GM19372 (cell line): ENCODE data around the gene DNAAF8.
"Not testable (repeated sequence)": the region's sequence is repeated elsewhere in the genome, so short reads cannot be mapped to it uniquely, and the experiment has no call there.

Experiments
- ATAC-seq: cut with Tn5 transposase; IDR thresholded peaks from one replicate; pipeline ENCODE4 v1.9.1; 2021; ENCODE audit warnings: mild to moderate bottlenecking, low read depth, moderate library complexity; ENCODE audit not compliant: unreplicated experiment

DNAAF8 gene

DNA sequence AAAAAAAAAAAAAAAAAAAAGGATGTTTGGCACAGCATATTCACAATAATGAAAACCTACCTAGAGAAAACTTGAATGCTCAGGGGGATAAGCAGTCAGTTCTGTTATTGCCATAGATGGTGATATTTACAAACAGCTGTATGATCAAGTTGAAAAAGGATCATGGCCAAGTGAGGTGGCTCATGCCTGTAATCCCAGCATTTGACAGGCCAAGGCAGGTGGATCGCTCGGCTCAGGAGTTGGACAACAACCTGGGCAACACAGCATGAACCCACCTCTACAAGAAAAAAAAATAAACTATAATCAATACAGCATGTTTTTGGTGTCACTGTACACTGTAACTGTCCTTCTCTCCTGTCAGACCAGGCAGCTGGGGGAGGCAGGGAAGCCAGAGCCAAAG lies 19.3 kb upstream of the DNAAF8 start:
- no peak for ATAC-seq

DNA sequence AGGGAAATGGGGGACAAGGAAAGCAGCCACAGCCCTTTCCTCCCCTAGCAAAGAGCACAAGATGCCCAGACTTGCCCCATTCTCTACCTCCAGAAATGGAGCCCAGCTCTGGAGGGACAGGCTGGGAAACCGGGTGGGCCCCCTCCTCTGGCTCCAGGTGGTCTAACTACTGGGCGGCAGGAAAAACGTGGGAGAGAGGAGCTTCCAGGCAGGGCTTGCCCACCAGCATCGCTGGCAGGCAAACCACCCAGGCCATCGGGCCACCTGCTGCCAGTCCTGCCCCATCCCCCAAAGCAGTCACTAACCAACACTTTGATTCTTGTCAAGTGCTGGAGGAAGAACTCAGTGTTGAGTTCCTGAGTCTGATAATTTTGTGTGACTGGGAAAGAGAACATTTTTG lies 15.9 kb upstream of the DNAAF8 start:
- no peak for ATAC-seq

DNA sequence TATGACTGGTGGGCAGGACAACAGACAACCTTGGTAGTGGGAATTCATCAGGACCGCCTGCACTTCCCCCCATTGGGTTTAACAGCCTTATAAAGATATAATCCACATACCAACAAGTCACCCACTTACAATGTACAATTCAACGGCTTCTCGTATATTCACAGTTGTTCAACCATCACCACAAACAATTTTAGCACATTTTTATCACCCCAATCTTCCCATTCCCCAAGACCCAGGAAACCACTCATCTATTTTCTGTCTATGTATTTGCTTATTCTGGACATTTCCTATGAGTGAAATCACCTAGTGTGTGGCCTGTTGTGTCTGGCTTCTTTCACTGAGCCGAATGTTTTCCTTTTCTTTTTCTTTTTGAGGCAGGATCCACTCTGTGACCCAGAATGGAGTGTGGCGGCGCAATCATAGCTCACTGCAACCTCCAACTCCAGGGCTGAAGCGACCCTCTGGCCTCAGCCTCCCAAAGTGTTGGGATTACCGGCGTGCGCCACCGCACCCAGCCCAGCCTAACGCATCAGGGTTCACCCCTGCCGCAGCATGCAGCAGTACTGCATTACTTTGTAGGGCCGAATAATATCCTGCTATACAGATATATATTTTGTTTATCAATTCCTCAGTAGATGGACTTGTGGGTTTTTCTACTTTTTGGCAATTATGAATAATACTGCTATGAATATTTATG lies 11.1 kb upstream of the DNAAF8 start:
- no peak for ATAC-seq

DNA sequence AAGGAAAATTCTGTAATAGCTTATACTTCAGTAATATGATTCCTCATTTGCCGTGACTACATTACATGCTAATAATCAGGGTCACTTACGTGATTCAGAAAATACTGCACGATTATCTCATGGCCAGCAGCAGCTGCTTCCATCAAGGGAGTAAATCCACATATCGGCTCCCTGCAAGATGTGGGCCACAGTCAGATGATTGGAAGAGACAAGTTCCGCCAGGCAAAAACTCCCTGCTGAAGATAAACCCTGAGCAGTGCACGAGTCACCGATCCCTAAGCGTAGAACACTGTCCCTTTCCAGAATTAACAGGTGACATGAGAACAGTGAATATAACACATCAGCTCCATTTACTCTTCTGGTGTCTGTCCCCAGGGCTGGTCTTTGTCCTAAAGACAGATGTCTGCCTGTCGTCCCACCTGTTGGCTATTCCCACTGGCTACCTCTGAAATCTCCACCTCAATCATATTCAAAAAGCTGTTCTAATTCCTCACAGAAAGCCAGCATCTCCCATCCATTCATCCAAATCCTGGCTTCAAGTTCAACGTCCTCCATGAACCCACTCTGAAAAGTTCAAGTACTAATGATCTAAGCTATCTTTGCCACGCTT lies 9.6 kb upstream of the DNAAF8 start:
- ATAC-seq = no peak

DNA sequence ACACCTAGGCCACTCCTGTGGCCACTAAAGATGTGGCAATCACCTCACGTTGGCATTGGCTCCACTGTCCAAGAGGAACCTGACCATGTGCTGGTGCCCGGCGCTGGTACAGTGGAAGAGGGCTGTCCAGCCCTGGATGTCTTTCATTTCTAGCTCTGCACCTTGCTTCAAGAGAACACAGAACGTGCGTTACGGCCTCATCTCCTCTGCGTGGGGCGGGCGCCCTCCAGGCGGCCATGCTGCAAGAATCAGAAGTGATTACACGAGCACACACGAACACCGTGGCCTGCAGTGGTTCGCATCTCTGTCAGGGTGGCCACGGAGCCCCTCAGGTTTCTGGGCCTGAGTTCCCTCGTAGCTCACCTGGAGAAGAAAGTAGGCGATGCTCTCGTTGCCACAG lies 7.7 kb upstream of the DNAAF8 start:
- no peak for ATAC-seq

DNA sequence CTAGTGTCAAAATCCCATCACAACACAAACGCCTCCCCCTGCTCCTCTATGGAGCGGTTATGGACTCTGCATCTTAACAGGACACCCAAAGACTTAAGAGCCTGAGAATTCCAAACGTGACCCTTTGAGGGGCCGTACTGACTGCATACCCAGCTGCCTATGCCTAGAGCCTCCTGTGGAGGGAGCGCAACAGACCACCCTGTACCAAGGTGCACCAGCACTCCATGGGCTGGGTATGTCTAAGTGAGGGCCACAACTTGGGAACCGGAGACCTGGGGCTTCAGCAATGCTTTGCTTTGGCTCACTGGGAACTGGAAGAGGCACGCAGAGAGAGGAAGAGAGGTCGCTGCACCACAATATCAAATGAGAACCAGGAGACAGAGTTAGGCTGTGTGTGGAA lies 5.7 kb upstream of the DNAAF8 start:
- no peak for ATAC-seq

DNA sequence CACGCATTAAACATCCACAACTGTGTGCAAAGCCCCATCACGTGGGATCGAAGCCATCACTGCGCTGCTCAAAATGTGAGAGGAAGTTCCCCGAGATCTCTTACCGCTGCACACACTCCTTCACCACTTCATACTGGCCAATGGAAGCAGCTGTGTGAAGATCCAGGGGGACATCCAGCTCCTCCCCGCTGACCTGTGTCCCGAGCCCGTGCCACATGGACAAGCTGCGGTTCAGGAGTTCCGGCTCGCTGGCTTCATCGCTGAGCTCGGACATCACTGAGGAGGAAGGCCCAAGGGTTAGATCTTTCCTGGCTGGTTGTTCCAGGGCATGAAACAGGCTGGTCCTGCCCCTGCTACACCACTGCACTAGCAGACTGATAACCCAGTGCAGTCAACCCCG lies 4.5 kb upstream of the DNAAF8 start:
- no peak for ATAC-seq

DNA sequence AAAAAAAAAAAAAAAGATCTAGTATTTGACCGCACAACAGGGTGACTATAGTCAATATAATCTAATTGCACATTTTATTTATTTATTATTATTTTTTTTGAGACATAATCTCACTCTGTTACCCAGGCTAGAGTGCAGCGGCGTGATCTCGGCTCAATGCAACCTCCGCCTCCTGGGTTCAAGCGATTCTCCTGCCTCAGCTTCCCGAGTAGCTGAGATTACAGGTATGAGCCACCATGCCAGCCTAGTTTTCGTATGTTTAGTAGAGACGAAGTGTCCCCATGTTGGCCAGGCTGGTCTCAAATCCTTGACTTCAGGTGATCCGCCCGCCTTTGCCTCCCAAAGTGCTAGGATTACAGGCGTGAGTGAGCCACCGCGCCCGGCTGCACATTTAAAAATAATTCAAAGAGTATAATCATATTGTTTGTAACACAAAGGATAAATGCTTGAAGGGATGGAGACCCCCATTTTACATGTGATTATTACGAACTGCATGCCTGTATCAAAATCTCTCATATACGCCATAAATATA lies 1.1 kb upstream of the DNAAF8 start:
- ATAC-seq = no peak

DNA sequence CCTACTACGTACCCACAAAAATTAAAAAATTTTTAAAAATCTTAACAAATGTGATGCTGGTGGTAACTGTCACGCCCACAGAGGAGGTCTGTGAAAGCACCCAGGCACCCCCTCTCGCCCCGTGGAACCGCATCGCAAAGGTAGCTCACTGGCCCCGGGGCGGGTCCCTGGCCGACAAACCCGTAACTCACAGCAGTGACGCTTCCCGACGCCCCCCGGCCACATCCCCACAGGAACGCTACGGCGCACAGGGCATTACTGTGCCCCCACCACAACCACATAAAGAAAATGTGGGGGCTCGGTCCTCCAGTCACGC lies 632 bp upstream of the DNAAF8 start:
- no peak for ATAC-seq

DNA sequence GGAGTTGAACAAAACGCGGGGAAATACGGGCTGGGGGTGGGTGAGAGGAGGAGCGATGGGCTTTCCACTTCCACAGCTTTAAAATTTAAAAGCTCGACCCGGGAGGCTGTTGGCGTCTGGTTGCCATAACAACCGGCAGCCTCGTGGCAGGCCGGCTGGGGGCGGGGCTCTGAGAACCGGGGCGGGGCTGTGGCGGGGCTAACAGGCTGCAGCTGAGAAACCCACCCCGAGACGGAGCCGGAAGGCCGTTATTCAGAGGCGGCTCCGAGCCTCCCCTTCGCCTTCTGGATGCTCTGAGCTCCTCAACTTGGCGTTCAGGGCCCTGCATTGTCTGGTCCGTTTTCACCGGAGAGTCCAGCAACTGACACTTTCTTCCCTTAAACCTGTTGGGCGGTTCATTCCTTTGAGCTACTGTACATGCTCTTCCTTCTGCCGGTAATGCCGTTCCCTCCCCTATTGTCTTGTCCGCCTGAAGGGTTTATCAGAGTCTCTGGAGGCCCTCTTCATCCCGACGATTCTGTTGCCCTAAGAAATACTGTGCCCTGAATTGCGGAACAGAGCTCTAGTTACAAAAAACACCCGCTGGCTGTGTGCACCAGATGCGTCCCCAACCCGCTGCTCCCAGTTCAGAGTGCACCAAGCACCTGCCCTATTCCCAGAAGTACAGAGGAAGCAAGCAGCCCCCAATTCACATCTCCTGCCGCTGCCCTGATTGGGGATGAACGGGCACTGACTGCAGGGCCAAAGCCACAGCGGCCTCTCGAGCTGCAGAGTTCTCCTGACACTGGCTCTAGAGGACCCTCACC lies 596 bp downstream of the DNAAF8 start:
- ATAC-seq = peak; percentile 58

DNA sequence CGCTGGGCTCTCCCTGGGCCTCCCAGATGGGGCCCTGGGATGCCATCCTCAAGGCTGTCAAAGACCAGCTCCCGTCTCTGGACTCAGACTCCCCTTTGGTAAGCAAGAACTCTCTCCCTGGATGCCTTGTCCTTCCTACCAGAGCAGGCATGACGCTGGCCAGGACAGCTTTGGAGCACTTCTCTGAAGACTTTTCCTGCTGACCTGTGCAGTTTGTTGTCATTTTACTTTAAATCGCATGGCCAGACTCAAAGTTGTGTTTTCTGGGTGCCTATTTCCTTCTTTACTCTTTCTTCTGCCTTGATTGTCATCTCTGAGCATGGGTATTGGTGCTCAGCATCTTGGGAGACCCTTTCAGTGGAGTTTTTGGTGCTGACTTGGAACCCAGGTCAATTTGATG lies 2.2 kb downstream of the DNAAF8 start:
- ATAC-seq = no peak

DNA sequence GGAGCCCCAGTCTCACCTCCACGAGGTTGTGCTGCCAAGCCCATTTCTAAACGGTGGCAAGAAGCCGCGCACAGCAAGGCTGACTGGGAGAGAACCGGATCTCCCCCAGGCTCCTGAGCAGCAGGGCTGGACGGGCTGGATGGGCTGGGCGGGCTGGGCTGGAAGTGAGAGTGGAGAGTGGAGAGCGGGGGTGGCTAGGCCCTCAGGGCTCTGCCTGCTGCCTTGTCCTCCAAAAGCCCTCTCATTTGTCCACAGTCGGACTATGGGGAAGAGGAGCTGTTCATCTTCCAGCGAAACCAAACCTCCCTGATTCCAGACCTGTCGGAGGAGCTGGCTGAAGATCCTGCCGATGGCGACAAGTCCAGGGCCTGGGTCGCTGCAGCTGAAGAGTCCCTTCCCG lies 3.2 kb downstream of the DNAAF8 start:
- no peak for ATAC-seq

DNA sequence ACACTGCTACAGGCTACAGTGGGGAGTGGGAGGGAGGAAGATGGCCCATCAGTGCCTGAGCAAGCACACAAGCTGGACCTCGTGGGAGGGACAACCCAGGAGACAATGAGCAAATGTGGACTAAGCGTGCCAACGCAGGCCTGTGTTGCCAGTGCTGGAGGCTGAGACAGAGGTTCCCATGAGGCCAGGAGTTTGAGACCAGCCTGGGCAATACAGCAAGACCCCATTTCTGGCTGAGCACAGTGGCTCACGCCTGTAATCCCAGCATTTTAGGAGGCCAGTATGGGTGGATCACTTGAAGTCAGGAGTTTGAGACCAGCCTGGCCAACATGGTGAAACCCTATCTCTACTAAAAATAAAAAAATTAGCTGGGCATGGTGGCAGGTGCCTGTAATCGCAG lies 4.0 kb downstream of the DNAAF8 start:
- not testable (repeated sequence) for ATAC-seq

DNA sequence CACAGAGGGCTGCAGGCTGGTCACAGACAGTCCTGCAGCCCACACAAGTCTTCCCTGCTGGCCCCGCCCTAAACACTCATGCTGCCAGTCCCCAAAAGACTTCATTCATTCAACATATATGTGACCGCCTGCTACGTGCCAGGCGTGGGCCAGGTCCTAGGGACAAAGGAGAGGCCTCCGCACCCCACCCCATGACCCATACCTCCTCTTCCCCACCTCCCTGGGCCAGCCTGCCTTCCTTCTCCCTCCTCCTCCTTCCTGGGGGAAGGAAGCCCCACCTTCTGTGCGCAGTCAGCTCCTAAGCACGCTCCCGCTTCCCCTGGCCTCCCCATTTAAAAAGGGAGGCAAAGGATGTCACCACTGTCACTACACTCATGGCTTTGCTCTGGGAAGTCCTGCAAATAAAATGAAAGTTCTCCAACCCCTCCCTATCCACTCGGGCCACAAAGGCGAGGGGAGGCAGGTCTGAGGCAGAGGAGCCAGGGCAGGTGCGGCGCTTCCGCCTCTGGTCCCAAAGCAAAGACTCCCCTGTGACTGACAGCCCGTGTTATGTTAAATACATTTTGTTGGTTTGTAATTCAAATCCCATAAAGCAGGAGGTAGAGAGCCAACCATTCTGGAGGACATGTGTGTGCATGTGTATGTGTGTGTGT lies 9.0 kb downstream of the DNAAF8 start:
- ATAC-seq = no peak

DNA sequence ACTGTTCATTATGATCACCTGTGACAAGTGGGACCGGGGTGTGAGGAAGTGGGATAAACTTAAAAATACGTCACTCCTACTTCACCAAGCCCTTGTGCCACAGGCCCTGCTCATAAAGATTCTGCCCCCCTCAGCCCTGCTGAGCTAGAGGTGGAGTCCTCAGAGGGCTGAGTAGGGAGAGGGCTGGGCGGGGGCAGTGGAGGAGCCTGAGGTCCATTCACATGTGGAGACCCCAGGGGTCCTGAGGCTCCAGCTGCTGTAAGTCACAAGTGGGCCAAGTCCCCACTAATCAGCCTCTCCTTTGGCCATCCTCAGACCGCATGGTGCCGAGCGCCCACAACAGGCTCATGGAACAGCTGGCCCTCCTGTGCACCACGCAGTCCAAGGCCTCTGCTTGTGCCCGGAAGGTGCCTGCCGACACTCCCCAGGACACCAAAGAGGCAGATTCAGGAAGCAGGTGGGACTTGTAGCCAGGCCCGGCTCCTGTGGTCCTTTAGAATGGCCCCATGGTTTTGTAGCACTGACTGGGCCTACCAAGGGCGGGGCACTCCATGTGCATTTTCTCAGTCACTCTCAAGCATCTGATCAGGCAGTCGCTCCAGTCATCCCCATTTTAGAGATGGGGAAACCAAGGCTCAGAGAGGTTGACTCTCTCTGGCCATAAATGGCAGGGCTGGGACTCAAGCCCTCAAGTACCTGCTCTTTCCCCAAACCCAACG lies 10.4 kb downstream of the DNAAF8 start:
- ATAC-seq = no peak

DNA sequence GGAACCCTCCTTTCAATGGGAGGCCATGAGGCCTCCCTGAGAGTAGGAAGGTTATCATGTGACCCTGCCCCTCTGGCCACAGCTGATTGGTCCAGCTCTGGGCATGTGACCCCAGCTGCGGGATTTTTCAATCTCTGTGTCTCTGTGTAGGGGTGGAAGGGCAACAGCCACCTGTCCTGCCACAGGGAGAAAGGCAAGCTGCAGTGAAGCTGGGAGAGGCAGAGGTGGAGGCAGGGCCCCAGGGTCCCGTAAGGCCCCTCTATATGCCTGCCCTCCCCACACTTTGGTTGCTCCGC lies 10.9 kb downstream of the DNAAF8 start:
- no peak for ATAC-seq

DNA sequence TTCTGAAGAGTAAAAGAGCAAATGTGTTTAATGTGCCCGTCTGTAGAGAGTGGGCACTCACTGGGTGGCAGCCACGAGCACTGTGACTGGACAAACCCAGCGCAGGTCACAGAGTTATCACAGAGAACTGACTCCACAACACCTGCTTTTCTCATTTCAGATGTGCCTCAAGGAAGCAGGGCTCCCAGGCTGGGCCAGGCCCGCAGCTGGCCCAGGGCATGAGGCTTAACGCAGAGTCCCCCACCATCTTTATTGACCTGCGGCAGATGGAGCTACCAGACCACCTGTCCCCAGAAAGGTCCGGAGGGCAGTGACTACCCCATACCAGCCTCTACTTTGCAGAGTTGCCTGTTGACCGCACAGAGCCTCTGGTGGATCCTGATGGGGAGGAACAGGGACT lies 11.9 kb downstream of the DNAAF8 start:
- ATAC-seq = no peak

DNA sequence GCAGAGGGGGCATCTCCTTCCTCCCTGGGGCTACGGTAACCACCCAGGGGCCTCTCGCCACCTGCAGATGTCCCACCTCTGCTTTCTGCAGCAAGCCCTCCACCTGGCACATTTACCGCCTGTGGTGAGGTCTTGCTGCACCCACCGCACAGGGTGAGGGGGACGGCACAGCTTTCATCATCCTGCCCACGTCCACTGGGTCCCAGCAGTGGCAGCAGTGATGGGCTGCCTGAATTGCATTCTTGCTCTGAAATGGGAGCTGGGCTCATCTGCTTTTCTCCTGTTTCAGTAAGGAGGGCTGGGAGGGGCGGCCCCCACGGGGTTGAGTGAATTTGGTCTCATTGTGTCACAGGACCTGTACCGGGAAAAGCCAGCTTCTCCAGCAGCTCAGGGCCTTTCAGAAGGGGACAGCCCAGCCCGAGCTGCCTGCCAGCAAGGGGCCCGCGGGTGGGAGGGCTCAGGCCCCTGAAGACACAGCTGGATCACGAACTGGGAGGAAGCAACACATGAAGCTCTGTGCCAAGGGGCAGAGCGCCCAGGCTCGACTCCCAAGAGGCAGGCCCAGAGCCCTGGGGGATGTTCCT lies 12.7 kb downstream of the DNAAF8 start:
- ATAC-seq = no peak

DNA sequence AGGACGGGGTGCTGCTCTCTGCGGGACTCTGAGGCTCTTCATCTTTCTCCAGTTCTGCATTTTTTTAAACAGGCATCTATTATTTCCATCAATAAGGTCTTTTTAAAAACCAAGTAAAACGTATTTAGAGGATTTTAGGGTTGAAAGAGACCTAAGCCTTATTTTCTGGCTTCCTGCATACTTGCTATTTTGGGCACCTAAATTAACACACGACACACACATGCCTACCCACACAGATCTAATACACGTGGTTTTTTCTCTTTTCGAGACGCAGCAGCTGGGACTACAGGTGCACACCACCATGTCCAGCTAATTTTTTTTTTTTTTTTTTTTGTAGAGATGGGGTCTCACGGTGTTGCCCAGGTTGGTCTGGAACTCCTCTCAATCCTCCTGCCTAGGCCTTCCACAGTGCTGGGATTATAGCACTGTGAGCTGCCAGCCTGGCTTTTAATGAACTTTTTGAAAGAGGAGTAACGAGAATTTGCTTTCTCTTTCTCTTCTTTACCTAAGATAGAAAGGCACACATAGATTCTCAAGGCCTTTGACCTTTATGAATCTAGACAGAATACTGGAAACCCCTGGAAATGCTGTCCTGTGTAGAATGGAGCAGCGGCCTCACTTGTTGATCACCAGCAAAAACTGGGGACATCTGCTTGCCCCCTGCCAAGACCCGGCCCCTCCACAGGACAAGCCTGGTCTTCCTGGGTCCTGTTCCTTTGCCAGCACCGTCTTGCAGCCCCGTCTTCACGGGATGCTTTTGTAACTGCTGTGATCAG lies 13.8 kb downstream of the DNAAF8 start:
- ATAC-seq = no peak
